ENCODE data around the gene MAMDC4. TPM values are rescaled to one million over a fixed set of nuclear protein-coding genes. Genes with fewer than 3 reads are reported as not detected.

MAMDC4 gene
- total and polyA plus RNA-seq, 2 of the 8 experiments (the other 6 are each of a cell fraction or from before 2014, with no cell fraction given), result 3.1 to 4.5 TPM

GRCh38 chr9:136846376-136847087 is 5.6 kb upstream of the MAMDC4 start:
- peak overlapping the region in 3 of 4 experiments; percentile 38 to 73 (median 44); a peak in 5 of 7 replicates for H3K9ac ChIP-seq (replicated peaks in 1 of 4; ENCODE audit: extremely low read depth in 1 of 4, low read depth in 3 of 4, low read length in 3 of 4)
- H3K18ac ChIP-seq (ENCODE audit: extremely low read depth, low read length), result peak overlapping the region; percentile 78; the same call in 1 of the 2 replicates
- no peaks in the 10 kb centered on the region for H3K79me2 ChIP-seq (ENCODE audit: control insufficient read depth in 1 of 2, insufficient read depth in 2 of 2, low read length in 2 of 2)
- WGBS, 2 experiments (ENCODE audit: extremely low coverage in 1 of 2, insufficient coverage in 1 of 2, insufficient read length in 1 of 2, insufficient replicate concordance in 2 of 2, low coverage in 1 of 2, low lambda C conversion rate in 2 of 2, missing lambda C conversion rate in 1 of 2), result 13% methylated on average over 63 of the region's 98 CpGs; no CpG with 5 or more reads in 1 of the 2 experiments
- no peak overlapping the region for H2BK20ac ChIP-seq (ENCODE audit: low read length)
- H4K20me1 ChIP-seq (replicated peaks in 1 of 2; ENCODE audit: control insufficient read depth in 1 of 2, insufficient read depth in 2 of 2, low read length in 2 of 2), result peaks cover 8 to 9% of the 10 kb centered on the region in 2 experiments
- H3K14ac ChIP-seq (ENCODE audit: insufficient read length), result no peak overlapping the region
- peak overlapping the region; percentile 75 to 94 for H3K4me2 ChIP-seq (ENCODE audit: insufficient read depth in 1 of 2, low read depth in 2 of 2, low read length in 2 of 2)
- no peak overlapping the region for H2BK15ac ChIP-seq (ENCODE audit: low read length)
- H3K4ac ChIP-seq (replicated peaks; ENCODE audit: insufficient read length, low read depth, low read length), result no peak overlapping the region
- no peak overlapping the region for H2AFZ ChIP-seq (ENCODE audit: low read length)
- no peaks in the 10 kb centered on the region; a peak in 1 of 4 replicates for H3K9me3 ChIP-seq (ENCODE audit: insufficient read depth in 2 of 2, low read depth in 1 of 2, low read length in 1 of 2)
- H2BK12ac ChIP-seq (ENCODE audit: low read depth, low read length), result 0 out of 2 replicates have a peak overlapping the region, but pooled peaks have one; percentile 68
- H3K23ac ChIP-seq (ENCODE audit: insufficient read length), result no peak overlapping the region
- peak overlapping the region; percentile 71 for H4K8ac ChIP-seq (ENCODE audit: extremely low read depth, insufficient read depth, low read length)
- H3K4me3 ChIP-seq (ENCODE audit: extremely low read depth in 1 of 4, insufficient read depth in 2 of 4, low read depth in 3 of 4, low read length in 4 of 4), result peak overlapping the region; percentile 38 to 89 (median 46)
- H3K56ac ChIP-seq (replicated peaks; ENCODE audit: insufficient read length, low read depth, low read length), result no peak overlapping the region
- peak overlapping the region; percentile 65 for H4K91ac ChIP-seq (replicated peaks; ENCODE audit: insufficient read length, low read length)
- peaks cover 13% of the 10 kb centered on the region for H3K23me2 ChIP-seq (ENCODE audit: low read depth, low read length)
- no peak for DNase-seq (ENCODE audit: low read depth in 1 of 2, low spot score in 2 of 2)
- H3K36me3 ChIP-seq (ENCODE audit: control insufficient read depth in 2 of 4, insufficient read depth in 4 of 4, low read length in 3 of 4), result peaks cover 0 to 7% (median 3%) of the 10 kb centered on the region in 4 experiments; a peak in 4 of 8 replicates
- H3K27me3 ChIP-seq (replicated peaks in 1 of 4; ENCODE audit: control insufficient read depth in 3 of 4, extremely low read depth in 1 of 4, insufficient read depth in 3 of 4, low read length in 3 of 4), result peaks cover 2 to 12% (median 7%) of the 10 kb centered on the region in 4 experiments; a peak in 6 of 7 replicates
- H2BK5ac ChIP-seq (ENCODE audit: low read depth, low read length), result no peak overlapping the region
- H3K79me1 ChIP-seq (ENCODE audit: low read depth, low read length), result no peaks in the 10 kb centered on the region; the same call in 1 of the 2 replicates
- no peak for FAIRE-seq
- H3K27ac ChIP-seq (ENCODE audit: low read depth, low read length), result no peak overlapping the region
- no peak overlapping the region for H2BK120ac ChIP-seq (replicated peaks; ENCODE audit: low read depth, low read length)
- ChIA-PET POLR2A (ENCODE audit: partially characterized antibody) (interaction anchor here (0.7 to 20.5 kb wide), 17 partner anchors 10 to 432 kb away, joined by 3 to 248 read pairs (median 4); partner anchors contain the start of genes CLIC3, EDF1, MAMDC4 and RABL6), CTCF (ENCODE audit: partially characterized antibody) (interaction anchor here (1.1 to 2.6 kb wide), 3 partner anchors 38 to 183 kb away, joined by 4 to 7 read pairs (median 5); no protein-coding TSS in a partner anchor)
- 0 out of 2 replicates have a peak overlapping the region, but pooled peaks have one; percentile 13 for H2AK5ac ChIP-seq (ENCODE audit: low read depth, low read length)
- H4K5ac ChIP-seq (ENCODE audit: insufficient read length, low read depth, low read length), result no peak overlapping the region
- peaks cover 0 to 28% (median 14%) of the 10 kb centered on the region in 4 experiments; a peak in 6 of 7 replicates for H3K4me1 ChIP-seq (replicated peaks in 1 of 4; ENCODE audit: control insufficient read depth in 3 of 4, insufficient read depth in 4 of 4, low read length in 3 of 4)
- TF ChIP-seq SP4 (IDR thresholded peaks at IDR 0.05; ENCODE audit: low read length) (no peak), CEBPB (IDR thresholded peaks at IDR 0.05; ENCODE audit: low read depth, low read length) (no peak), POLR2AphosphoS5 (IDR thresholded peaks at IDR 0.05; ENCODE audit: low read depth, low read length) (no peak), SUZ12 (IDR thresholded peaks at IDR 0.05; ENCODE audit: low read length) (peak; percentile 38), BACH1 (IDR thresholded peaks at IDR 0.05; ENCODE audit: low read length) (no peak), GABPA (IDR thresholded peaks at IDR 0.05; ENCODE audit: borderline replicate concordance, insufficient read depth, low read length) (peak; percentile 70), E2F6 (IDR thresholded peaks at IDR 0.05) (peak; percentile 37; the same call in 1 of the 2 replicates), KDM1A (IDR thresholded peaks at IDR 0.05; ENCODE audit: borderline replicate concordance, low read length) (no peak), YY1 (IDR thresholded peaks at IDR 0.05; ENCODE audit: low read depth, low read length) (no peak), JUND (IDR thresholded peaks at IDR 0.05; ENCODE audit: low read length) (no peak)
- TF ChIP-seq, protein P1, sequence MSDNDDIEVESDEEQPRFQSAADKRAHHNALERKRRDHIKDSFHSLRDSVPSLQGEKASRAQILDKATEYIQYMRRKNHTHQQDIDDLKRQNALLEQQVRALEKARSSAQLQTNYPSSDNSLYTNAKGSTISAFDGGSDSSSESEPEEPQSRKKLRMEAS (IDR thresholded peaks at IDR 0.05), result peak; percentile 70

All from H1 (cell line).